22Rv1 (cell line): ENCODE data around the gene ARMCX2.

Experiments
- ZFX ChIP-seq: fragments of 450-650 bp; IDR thresholded peaks from 2 replicates; pipeline ENCODE4 v1.6.1; 2017; ENCODE audit warnings: antibody characterized with exemption, borderline replicate concordance
- TF ChIP-seq, protein P1 (sequence below): fragments of 450-650 bp; IDR thresholded peaks from 2 replicates; pipeline ENCODE4 v1.5.1; 2017; ENCODE audit warnings: mild to moderate bottlenecking

DNA sequence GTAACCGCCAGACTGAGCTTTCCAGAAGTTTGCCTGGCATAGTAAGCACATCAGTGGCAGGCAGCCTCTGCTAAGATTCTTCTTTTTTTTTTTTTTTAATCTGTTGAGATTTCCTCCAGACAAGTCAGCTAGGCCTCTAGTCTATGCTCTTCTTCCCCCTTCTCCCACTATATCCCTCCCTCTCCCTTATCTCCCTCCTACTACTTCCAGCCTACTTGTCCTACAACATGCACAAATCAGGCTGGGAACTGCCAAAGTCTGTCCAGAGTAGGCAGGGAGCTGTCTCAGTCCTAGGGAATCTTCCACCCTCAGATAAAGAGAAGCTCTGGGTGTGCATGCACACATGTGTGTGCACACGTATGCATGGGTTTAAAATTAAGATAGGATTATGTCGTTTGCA is 49.7 kb upstream of the ARMCX2 start:
- TF ChIP-seq, protein P1, sequence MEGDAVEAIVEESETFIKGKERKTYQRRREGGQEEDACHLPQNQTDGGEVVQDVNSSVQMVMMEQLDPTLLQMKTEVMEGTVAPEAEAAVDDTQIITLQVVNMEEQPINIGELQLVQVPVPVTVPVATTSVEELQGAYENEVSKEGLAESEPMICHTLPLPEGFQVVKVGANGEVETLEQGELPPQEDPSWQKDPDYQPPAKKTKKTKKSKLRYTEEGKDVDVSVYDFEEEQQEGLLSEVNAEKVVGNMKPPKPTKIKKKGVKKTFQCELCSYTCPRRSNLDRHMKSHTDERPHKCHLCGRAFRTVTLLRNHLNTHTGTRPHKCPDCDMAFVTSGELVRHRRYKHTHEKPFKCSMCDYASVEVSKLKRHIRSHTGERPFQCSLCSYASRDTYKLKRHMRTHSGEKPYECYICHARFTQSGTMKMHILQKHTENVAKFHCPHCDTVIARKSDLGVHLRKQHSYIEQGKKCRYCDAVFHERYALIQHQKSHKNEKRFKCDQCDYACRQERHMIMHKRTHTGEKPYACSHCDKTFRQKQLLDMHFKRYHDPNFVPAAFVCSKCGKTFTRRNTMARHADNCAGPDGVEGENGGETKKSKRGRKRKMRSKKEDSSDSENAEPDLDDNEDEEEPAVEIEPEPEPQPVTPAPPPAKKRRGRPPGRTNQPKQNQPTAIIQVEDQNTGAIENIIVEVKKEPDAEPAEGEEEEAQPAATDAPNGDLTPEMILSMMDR = no peak
- TF ChIP-seq ZFX = no peak
